Gastroesophageal sphincter (tissue), 4 donors: Measurements from ENCODE around the gene GPC4. TPM values are rescaled to one million over a fixed set of nuclear protein-coding genes. Genes with fewer than 3 reads are reported as not detected.
A peak's percentile ranks its signal among the peaks of the same experiment; 100 is the strongest.

Experiments used
- ATAC-seq: fragments of 150-250 bp; one replicate; pipeline ENCODE4 v1.9.1; 2016; ENCODE audit warnings: mild to moderate bottlenecking, moderate library complexity
- H3K27ac ChIP-seq, 4 donors: fragments of 200-600 bp; sonication (generic) in 3 of 4; 1 replicate in 3 of 4; 2 replicates in 1 of 4; pipeline ENCODE4 v1.5.1; 2016 to 2019
- H3K27me3 ChIP-seq: fragments of 200-600 bp; sonication (generic); one replicate; pipeline ENCODE4 v1.5.1; 2019
- H3K36me3 ChIP-seq, 2 donors: fragments of 200-600 bp; sonication (generic); one replicate each; pipeline ENCODE4 v1.5.1; 2019; ENCODE audit warnings: control low read depth in 1 of 2
- H3K4me1 ChIP-seq, 3 donors: fragments of 200-600 bp; sonication (generic); 1 replicate in 2 of 3; 2 replicates in 1 of 3; pipeline ENCODE4 v1.5.1; 2016 to 2019; ENCODE audit warnings: control low read depth in 2 of 3
- H3K4me3 ChIP-seq, 2 donors: fragments of 200-600 bp; sonication (generic); one replicate each; pipeline ENCODE4 v1.5.1; 2019; ENCODE audit warnings: mild to moderate bottlenecking in 1 of 2, moderate library complexity in 1 of 2
- H3K9me3 ChIP-seq, 3 donors: fragments of 200-600 bp; sonication (generic); one replicate each; pipeline ENCODE4 v1.5.1; 2017 to 2019; ENCODE audit warnings: control low read depth in 2 of 3
- EP300 ChIP-seq: sonication (generic); formaldehyde crosslinking; IDR thresholded peaks from one replicate; pipeline ENCODE4 v1.6.1; 2017; ENCODE audit warnings: antibody characterized with exemption, mild to moderate bottlenecking
- POLR2A ChIP-seq, 2 donors: fragments of 450-650 bp; IDR thresholded peaks; one replicate each; pipeline ENCODE4 v1.6.1; 2017; ENCODE audit warnings: antibody characterized with exemption in 2 of 2, mild to moderate bottlenecking in 2 of 2, moderate library complexity in 1 of 2
- POLR2AphosphoS5 ChIP-seq: sonication (generic); formaldehyde crosslinking; IDR thresholded peaks from one replicate; pipeline ENCODE4 v1.6.1; 2017; ENCODE audit warnings: antibody characterized with exemption
- WGBS, 2 donors: methylation state at CpG; one replicate each; pipeline ENCODE4 v1.1.5; 2018; ENCODE audit warnings: low coverage in 1 of 2; 5-methylcytosine and 5-hydroxymethylcytosine counted together
- total RNA-seq, 4 donors: library from RNA; depleted of rRNA; stranded (reverse); fragments of >200 nt; gene quantifications; one replicate each; pipeline ENCODE4 v1.1.0, GENCODE V29; 2016
- TF ChIP-seq, protein P1 (sequence below), 4 experiments: fragments of 200-600 bp in 2 of 4; fragments of 450-650 bp in 2 of 4; sonication (generic) in 1 of 4; IDR thresholded peaks; one replicate each; pipeline ENCODE4 v1.5.1; 2017 to 2019; ENCODE audit warnings: antibody characterized with exemption in 4 of 4, mild to moderate bottlenecking in 2 of 4, moderate library complexity in 2 of 4

GPC4 gene
- total RNA-seq, 4 donors from 2014 or later = 62.7 to 97.1 (median 67.9) TPM

GRCh38 chrX:133365871-133366611 is 49.2 kb downstream of the GPC4 start:
- 0 to 11% methylated on average over 1 of the region's 1 CpG for WGBS, 2 donors
- Histone ChIP-seq H3K27me3 (no peaks in the 10 kb centered on the region), H3K4me1 (peaks cover 0 to 49% (median 0%) of the 10 kb centered on the region in 3 donors), H3K36me3 (no peaks in the 10 kb centered on the region), H3K9me3 (no peaks in the 10 kb centered on the region), H3K4me3 (no peak overlapping the region), H3K27ac (no peak overlapping the region)
- TF ChIP-seq POLR2AphosphoS5 = no peak
- no peak for TF ChIP-seq POLR2A (IDR thresholded peaks at IDR 0.05)
- TF ChIP-seq, protein P1, sequence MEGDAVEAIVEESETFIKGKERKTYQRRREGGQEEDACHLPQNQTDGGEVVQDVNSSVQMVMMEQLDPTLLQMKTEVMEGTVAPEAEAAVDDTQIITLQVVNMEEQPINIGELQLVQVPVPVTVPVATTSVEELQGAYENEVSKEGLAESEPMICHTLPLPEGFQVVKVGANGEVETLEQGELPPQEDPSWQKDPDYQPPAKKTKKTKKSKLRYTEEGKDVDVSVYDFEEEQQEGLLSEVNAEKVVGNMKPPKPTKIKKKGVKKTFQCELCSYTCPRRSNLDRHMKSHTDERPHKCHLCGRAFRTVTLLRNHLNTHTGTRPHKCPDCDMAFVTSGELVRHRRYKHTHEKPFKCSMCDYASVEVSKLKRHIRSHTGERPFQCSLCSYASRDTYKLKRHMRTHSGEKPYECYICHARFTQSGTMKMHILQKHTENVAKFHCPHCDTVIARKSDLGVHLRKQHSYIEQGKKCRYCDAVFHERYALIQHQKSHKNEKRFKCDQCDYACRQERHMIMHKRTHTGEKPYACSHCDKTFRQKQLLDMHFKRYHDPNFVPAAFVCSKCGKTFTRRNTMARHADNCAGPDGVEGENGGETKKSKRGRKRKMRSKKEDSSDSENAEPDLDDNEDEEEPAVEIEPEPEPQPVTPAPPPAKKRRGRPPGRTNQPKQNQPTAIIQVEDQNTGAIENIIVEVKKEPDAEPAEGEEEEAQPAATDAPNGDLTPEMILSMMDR (IDR thresholded peaks at IDR 0.05) = no peak
- TF ChIP-seq EP300 = no peak
- ATAC-seq = no peak

GRCh38 chrX:133364865-133365264 is 50.4 kb downstream of the GPC4 start:
- H3K4me3 ChIP-seq = no peak overlapping the region
- 54% methylated on average over 1 of the region's 1 CpG; no CpG with 5 or more reads in 1 of the 2 donors for WGBS, 2 donors
- no peaks in the 10 kb centered on the region for H3K9me3 ChIP-seq
- H3K36me3 ChIP-seq = no peaks in the 10 kb centered on the region
- peaks cover 0 to 50% (median 0%) of the 10 kb centered on the region in 3 donors for H3K4me1 ChIP-seq
- TF ChIP-seq, protein P1 (IDR thresholded peaks at IDR 0.05) = no peak
- TF ChIP-seq POLR2AphosphoS5 = no peak
- no peak for TF ChIP-seq POLR2A (IDR thresholded peaks at IDR 0.05)
- TF ChIP-seq EP300 = no peak
- H3K27ac ChIP-seq = peak overlapping the region in 2 of 4 donors; percentile 17 to 43
- H3K27me3 ChIP-seq = no peaks in the 10 kb centered on the region
- no peak for ATAC-seq

GRCh38 chrX:133364196-133364595 is 51.1 kb downstream of the GPC4 start:
- H3K36me3 ChIP-seq = no peaks in the 10 kb centered on the region
- ATAC-seq = no peak
- H3K9me3 ChIP-seq = no peaks in the 10 kb centered on the region
- TF ChIP-seq, protein P1 (IDR thresholded peaks at IDR 0.05) = no peak
- no peak for TF ChIP-seq POLR2A (IDR thresholded peaks at IDR 0.05)
- no peak for TF ChIP-seq EP300
- TF ChIP-seq POLR2AphosphoS5 = no peak
- no peak overlapping the region for H3K4me3 ChIP-seq
- WGBS, 2 donors = 22% methylated on average over 1 of the region's 1 CpG; no CpG with 5 or more reads in 1 of the 2 donors
- peaks cover 0 to 57% (median 0%) of the 10 kb centered on the region in 3 donors for H3K4me1 ChIP-seq
- H3K27ac ChIP-seq = peak overlapping the region in 1 of 4 donors; percentile 43
- H3K27me3 ChIP-seq = no peaks in the 10 kb centered on the region

GRCh38 chrX:133362538-133362937 is 52.8 kb downstream of the GPC4 start:
- Histone ChIP-seq H3K27me3 (no peaks in the 10 kb centered on the region), H3K36me3 (no peaks in the 10 kb centered on the region), H3K9me3 (no peaks in the 10 kb centered on the region), H3K4me1 (peaks cover 0 to 61% (median 0%) of the 10 kb centered on the region in 3 donors), H3K4me3 (no peak overlapping the region), H3K27ac (no peak overlapping the region)
- ATAC-seq = no peak
- 40 to 50% methylated on average over 1 of the region's 2 CpGs for WGBS, 2 donors
- TF ChIP-seq POLR2A (IDR thresholded peaks at IDR 0.05) = no peak

DNA sequence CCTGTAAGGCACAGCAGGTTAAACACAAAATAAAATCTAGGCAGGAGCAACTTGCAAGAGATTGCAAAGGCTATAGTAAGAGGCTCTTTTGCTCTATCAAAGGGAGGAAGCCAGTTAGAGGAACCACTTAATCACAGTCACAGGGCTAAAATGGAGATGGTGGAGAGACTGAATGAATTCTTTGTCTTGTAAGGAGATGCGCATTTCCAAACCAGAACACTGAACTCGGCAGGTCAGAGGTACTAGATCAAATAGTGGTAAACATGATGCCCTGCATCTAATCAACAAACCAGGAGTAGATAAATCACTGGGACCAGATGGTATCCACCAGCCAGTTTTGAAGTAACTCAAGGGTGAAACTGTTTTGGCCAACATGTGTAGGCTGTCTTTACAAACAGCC is 55.8 kb downstream of the GPC4 start:
- no peak for TF ChIP-seq EP300
- TF ChIP-seq, protein P1 (IDR thresholded peaks at IDR 0.05) = no peak
- TF ChIP-seq POLR2A (IDR thresholded peaks at IDR 0.05) = no peak
- no peaks in the 10 kb centered on the region for H3K9me3 ChIP-seq
- H3K27ac ChIP-seq = no peak overlapping the region
- 81% methylated on average over 2 of the region's 2 CpGs; no CpG with 5 or more reads in 1 of the 2 donors for WGBS, 2 donors
- peaks cover 0 to 38% (median 0%) of the 10 kb centered on the region in 3 donors for H3K4me1 ChIP-seq
- H3K27me3 ChIP-seq = no peaks in the 10 kb centered on the region
- ATAC-seq = no peak
- H3K4me3 ChIP-seq = no peak overlapping the region
- H3K36me3 ChIP-seq = no peaks in the 10 kb centered on the region
